GM21381 (cell line): ENCODE results near the gene PXDC1.
"Not testable (repeated sequence)": the region's sequence is repeated elsewhere in the genome, so short reads cannot be mapped to it uniquely, and the experiment has no call there.

Experiments
- ATAC-seq: cut with Tn5 transposase; IDR thresholded peaks from one replicate; pipeline ENCODE4 v1.9.1; 2021; ENCODE audit warnings: mild to moderate bottlenecking, moderate library complexity; ENCODE audit not compliant: unreplicated experiment

PXDC1 gene

GRCh38 chr6:3737149-3737830 lies 14.2 kb downstream of the PXDC1 start:
- ATAC-seq, result no peak

DNA sequence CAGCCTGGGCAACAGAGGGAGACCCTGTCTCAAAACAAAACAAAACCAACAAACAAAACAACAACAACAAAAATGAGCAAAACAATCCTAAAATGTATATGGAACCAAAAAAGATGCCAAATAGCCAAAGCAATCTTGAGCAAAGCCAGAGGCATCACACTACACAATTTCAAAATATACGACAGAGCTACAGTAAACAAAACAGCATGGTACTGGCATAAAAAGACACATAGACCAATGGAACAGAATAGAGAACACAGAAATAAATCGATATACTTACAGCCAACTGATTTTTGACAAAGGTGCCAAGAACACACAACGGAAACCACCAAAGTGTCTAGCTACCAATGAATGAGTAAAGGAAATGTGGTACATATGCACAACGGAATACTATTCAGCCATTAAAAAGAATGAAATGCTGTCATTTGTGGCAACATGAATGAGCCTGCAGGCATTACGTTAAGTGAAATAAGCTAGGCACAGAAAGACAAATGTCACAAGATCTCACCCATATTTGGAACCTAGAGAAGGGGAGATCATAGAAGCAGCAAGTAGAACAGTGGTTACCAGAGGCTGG lies 16.4 kb downstream of the PXDC1 start:
- no peak for ATAC-seq

- ATAC-seq, result no peak
These were observed 17.5 kb downstream of the PXDC1 start for GRCh38 chr6:3734023-3734422.

DNA sequence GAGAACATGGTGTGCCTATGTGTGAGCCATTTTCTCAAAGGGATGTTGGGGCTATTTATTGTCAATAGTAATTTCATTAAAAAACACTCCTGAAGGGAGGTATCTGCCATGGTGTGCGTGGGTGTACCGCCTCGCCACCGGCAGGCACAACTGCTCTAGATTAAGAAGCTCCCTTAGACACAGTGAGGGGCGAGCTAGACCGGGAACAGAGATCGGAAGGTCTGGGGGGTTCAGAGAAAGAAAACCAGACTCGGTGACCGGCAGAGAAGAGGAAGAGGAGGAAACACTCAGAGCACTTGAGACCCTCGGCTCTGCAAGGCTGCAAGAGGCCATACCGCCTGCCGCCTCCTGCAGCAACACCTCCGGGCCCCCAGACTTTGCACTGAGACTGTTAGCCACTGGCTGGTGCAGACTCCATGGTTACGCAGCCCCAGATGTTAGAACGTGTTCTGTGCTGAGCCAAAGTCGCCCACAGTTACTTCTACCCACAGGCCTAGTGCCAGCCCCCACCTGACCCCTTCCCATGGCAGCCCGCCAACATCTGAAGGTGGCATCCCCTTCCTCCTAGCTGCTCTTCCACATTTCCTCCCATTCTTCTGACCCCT lies 18.1 kb downstream of the PXDC1 start:
- no peak for ATAC-seq

GRCh38 chr6:3732345-3733141 lies 19.0 kb downstream of the PXDC1 start:
- ATAC-seq, result no peak

GRCh38 chr6:3731700-3732099 lies 19.8 kb downstream of the PXDC1 start:
- no peak for ATAC-seq

- no peak for ATAC-seq
These were observed 21.7 kb downstream of the PXDC1 start for GRCh38 chr6:3729603-3730344.

GRCh38 chr6:3727593-3728108 lies 23.9 kb downstream of the PXDC1 start:
- ATAC-seq, result no peak

DNA sequence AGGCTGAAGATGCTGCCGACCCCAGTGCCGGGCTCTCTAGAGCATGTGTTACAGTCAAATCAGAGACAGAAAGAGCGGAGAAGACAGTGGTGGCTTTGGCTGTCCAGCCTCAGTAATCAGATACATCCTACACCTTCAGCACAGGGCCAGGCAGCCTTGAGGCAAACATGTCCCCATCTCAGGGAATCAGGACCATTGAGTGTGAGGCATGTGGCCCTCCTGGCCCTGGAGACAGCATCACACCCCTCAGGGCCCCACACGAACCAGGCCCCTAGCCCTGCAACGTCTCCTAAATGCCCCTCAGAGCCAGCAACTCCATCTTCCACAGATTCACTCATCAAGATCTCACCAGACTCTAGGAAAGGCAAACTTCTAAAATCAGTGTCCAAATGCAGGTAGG lies 24.5 kb downstream of the PXDC1 start:
- ATAC-seq, result no peak

DNA sequence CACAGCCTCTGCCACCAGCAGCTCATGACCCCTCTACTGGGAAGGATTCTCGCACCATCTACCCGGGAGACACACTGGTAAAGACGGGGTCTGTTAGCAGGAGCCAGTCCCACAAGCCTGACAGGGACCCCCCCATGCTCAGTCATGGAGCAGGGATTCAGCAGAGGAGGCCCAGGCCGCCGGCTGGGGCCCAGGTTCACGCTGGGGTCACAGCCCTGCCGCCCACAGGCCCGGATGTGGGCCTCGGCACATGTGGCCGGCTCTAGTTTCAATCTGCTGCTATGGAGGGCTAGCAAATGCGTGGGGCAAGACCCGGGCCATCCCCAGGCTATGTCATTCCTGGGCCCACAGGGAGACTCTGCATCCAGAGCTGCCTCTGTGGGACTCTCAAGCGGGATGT lies 25.1 kb downstream of the PXDC1 start:
- no peak for ATAC-seq

- no peak for ATAC-seq
These were observed 26.1 kb downstream of the PXDC1 start for GRCh38 chr6:3725145-3726047.

- no peak for ATAC-seq
These were observed 26.9 kb downstream of the PXDC1 start for GRCh38 chr6:3724451-3725144.

- no peak for ATAC-seq
These were observed 27.5 kb downstream of the PXDC1 start for GRCh38 chr6:3723966-3724365.

DNA sequence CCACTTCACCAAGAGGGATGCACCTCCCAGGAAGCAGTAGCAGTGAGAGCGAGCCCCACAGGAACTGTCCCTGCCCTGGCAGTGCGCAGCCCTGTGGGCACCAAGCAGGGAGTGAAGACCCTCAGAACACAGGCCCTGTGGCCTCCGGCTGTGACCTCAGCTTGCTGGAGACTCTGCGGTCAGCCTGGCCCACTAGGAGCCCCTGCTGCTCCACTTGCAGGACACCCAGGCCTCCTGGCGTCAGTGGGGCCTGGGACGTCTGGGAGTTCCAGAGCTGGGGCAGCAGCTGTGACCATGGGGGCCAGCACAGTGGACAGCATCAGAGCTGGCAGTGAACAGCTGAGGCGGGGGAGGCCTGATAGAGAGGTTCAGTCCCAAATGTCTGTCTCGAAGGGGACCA lies 28.3 kb downstream of the PXDC1 start:
- no peak for ATAC-seq

DNA sequence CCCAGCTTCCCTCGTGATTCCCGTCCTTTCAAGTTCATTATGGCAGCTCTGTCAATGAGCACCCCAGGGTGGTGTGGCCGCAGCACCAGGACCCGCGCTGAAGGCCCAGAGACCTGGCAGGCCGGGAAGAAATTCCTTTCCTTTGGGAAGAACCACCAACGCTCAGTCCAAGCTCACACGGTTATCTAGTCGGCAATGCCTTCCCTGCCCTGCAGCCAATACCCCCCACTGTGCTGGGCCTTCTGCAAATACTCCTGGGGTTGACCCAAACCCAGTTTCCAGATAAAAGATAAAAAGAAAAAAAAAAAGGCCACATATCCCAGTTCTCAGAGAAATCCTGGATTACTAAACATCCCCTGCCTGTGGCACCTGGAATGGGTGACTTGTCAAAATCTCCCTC lies 28.7 kb downstream of the PXDC1 start:
- ATAC-seq, result no peak

DNA sequence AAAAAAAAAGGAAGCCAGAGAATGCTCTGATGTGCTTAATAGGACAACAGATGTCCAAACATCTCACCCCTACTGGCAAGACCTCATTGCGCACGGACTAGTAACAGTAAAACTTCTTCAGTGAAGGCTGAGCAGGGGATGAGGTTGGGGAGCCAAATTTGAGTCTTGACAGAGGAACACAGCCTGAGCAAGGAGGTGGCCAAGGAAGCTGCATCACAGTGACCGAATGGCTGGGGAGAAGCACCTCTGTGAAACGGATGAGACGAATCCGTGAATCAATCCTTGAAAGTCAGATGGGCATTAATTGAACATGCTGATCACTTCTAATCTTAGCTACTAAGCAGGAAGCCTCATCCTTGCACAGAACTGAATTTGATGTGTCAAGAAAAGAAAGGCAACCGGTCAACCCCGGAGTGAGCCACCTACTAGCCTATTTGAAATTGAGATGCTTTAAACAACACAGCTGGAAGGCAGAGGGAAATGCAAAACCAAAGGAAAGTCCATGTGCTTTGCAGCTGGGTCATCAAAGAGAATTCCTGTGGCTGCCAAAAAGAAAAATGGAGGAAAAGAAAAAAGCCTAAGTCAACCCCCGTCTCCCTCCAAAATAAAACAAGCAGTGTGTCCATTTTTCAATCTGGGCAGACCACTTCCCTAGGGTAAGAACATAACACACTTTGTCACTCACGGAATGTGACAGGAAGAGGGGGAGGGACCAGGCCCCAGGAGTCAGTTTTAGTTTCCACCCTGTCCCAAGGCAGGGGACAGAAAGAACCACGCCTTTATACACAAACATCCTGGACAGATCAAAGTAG lies 29.5 kb downstream of the PXDC1 start:
- no peak for ATAC-seq

- ATAC-seq, result not testable (repeated sequence)
These were observed 30.7 kb downstream of the PXDC1 start for GRCh38 chr6:3720770-3721169.
